Upper lobe of right lung (tissue), 1 donor: Measurements from ENCODE around the gene PRCC. TPM values are rescaled to one million over a fixed set of nuclear protein-coding genes. Genes with fewer than 3 reads are reported as not detected.

Source experiments
- ATAC-seq: fragments of 200-7000 bp; cut with Tn5 transposase; one replicate; pipeline ENCODE4 v1.9.1; 2020; ENCODE audit warnings: mild to moderate bottlenecking, moderate library complexity
- DNase-seq: peaks from one replicate; pipeline ENCODE4 v3.0.0-alpha.2; 2020
- H3K27ac ChIP-seq: fragments of 200-600 bp; one replicate; pipeline ENCODE4 v1.8.0; 2022
- H3K27me3 ChIP-seq: fragments of 200-600 bp; one replicate; pipeline ENCODE4 v1.8.0; 2022; ENCODE audit warnings: mild to moderate bottlenecking
- H3K36me3 ChIP-seq: fragments of 200-600 bp; one replicate; pipeline ENCODE4 v1.8.0; 2022
- H3K4me1 ChIP-seq: fragments of 200-600 bp; one replicate; pipeline ENCODE4 v1.8.0; 2022
- H3K4me3 ChIP-seq: fragments of 200-600 bp; one replicate; pipeline ENCODE4 v1.8.0; 2022; ENCODE audit warnings: mild to moderate bottlenecking
- H3K9me3 ChIP-seq: fragments of 200-600 bp; one replicate; pipeline ENCODE4 v1.8.0; 2022
- CTCF ChIP-seq: fragments of 200-600 bp; IDR thresholded peaks from one replicate; pipeline ENCODE4 v1.8.0; 2022; ENCODE audit warnings: antibody characterized with exemption
- intact Hi-C: fragments of 100-400 bp; cut with DNase I; formaldehyde crosslinking; loops from one replicate; pipeline ENCODE4 v1.11.0; 2022
- total RNA-seq: library from RNA; stranded (reverse); fragmentation: NEBNext Ultra II Directional; extraction: Animal tissue kit (Norgen Biotek cat#: 25700); gene quantifications from one replicate; pipeline ENCODE4 v1.2.1, GENCODE V29; 2021
- donor health status: DM: no; HTN: yes; CAD: no; lungs with severe emphysema.

PRCC gene
- total RNA-seq, 1 donor from 2014 or later, result 48.5 TPM

GRCh38 chr1:156841295-156841855 is 74.0 kb downstream of the PRCC start:
- no peak for DNase-seq
- Histone ChIP-seq H3K36me3 (no peaks in the 10 kb centered on the region), H3K27me3 (peaks cover 58% of the 10 kb centered on the region), H3K9me3 (no peaks in the 10 kb centered on the region), H3K27ac (no peak overlapping the region), H3K4me1 (no peaks in the 10 kb centered on the region), H3K4me3 (no peak overlapping the region)
- intact Hi-C loops, result no loop called here
- TF ChIP-seq CTCF, result no peak
- no peak for ATAC-seq

- no peak for TF ChIP-seq CTCF
- intact Hi-C loops, result no loop called here
- H3K4me1 ChIP-seq, result no peaks in the 10 kb centered on the region
- no peaks in the 10 kb centered on the region for H3K36me3 ChIP-seq
- ATAC-seq (no peak), DNase-seq (no peak)
- peaks cover 70% of the 10 kb centered on the region for H3K27me3 ChIP-seq
- H3K4me3 ChIP-seq, result no peak overlapping the region
- no peak overlapping the region for H3K27ac ChIP-seq
- H3K9me3 ChIP-seq, result no peaks in the 10 kb centered on the region
Measured at GRCh38 chr1:156842618-156843300, 75.4 kb downstream of the PRCC start.

- peaks cover 74% of the 10 kb centered on the region for H3K27me3 ChIP-seq
- no peaks in the 10 kb centered on the region for H3K36me3 ChIP-seq
- DNase-seq (no peak), ATAC-seq (no peak)
- H3K27ac ChIP-seq, result no peak overlapping the region
- intact Hi-C loops, result no loop called here
- H3K4me1 ChIP-seq, result no peaks in the 10 kb centered on the region
- TF ChIP-seq CTCF, result no peak
- no peaks in the 10 kb centered on the region for H3K9me3 ChIP-seq
- no peak overlapping the region for H3K4me3 ChIP-seq
Measured at GRCh38 chr1:156844102-156844501, 76.8 kb downstream of the PRCC start.

- H3K4me3 ChIP-seq, result no peak overlapping the region
Measured at GRCh38 chr1:156844638-156845037, 77.3 kb downstream of the PRCC start.

GRCh38 chr1:156845055-156845952 is 78.0 kb downstream of the PRCC start:
- ATAC-seq, result no peak
- H3K4me3 ChIP-seq, result no peak overlapping the region
- H3K27me3 ChIP-seq, result peaks cover 79% of the 10 kb centered on the region
- no peaks in the 10 kb centered on the region for H3K4me1 ChIP-seq
- no peaks in the 10 kb centered on the region for H3K36me3 ChIP-seq
- H3K27ac ChIP-seq, result no peak overlapping the region
- no peak for TF ChIP-seq CTCF
- no peaks in the 10 kb centered on the region for H3K9me3 ChIP-seq
- intact Hi-C loops, result no loop called here
- DNase-seq, result no peak

More at GRCh38 chr1:156844638-156845037, 77.3 kb downstream of the PRCC start:
- intact Hi-C loops, result no loop called here
- DNase-seq, result no peak
- no peak for ATAC-seq
- no peaks in the 10 kb centered on the region for H3K9me3 ChIP-seq
- no peak overlapping the region for H3K27ac ChIP-seq
- H3K4me1 ChIP-seq, result no peaks in the 10 kb centered on the region
- TF ChIP-seq CTCF, result no peak
- peaks cover 74% of the 10 kb centered on the region for H3K27me3 ChIP-seq
- no peaks in the 10 kb centered on the region for H3K36me3 ChIP-seq
